MCF 10A (cell line): ENCODE data around the gene FNTB. TPM values are rescaled to one million over a fixed set of nuclear protein-coding genes. Genes with fewer than 3 reads are reported as not detected.

Experiments
- Bru-seq: library from RNA; stranded (reverse); fragments of 400-500 nt; gene quantifications from one replicate; lab custom pipeline; 2021; lab: Mats Ljungman, UMichigan
- BruChase-seq, 2 experiments: library from RNA; stranded (reverse); fragments of 400-500 nt; gene quantifications; one replicate each; lab custom pipeline; 2021; lab: Mats Ljungman, UMichigan
- BruUV-seq: library from RNA; stranded (reverse); fragments of 400-500 nt; replicated peaks from 2 replicates; lab custom pipeline; 2021; lab: Mats Ljungman, UMichigan
- CTCF ChIA-PET: fragments of 300-600 bp; sonication (Branson Sonifier 250); formaldehyde crosslinking; extraction: SDS; loops from one replicate; lab custom pipeline; 2021; ENCODE audit warnings: antibody characterized with exemption, inconsistent platforms; lab: Yijun Ruan, JAX
- POLR2A ChIA-PET: fragments of 300-600, 350-650 bp; sonication (Branson Sonifier 250); formaldehyde crosslinking; extraction: SDS; loops from one replicate; lab custom pipeline; 2020; ENCODE audit warnings: antibody characterized with exemption, inconsistent platforms; lab: Yijun Ruan, JAX
- DNase-seq: peaks from one replicate; pipeline ENCODE4 v3.0.0-alpha.2; 2018; ENCODE audit not compliant: unreplicated experiment
- H3K27ac Mint-ChIP-seq: one replicate; pipeline ENCODE4 v1.8.0; 2022; ENCODE audit warnings: mild to moderate bottlenecking, low read depth, mixed read lengths; ENCODE audit not compliant: unreplicated experiment
- H3K27me3 Mint-ChIP-seq: one replicate; pipeline ENCODE4 v1.8.0; 2022; ENCODE audit warnings: mixed read lengths; ENCODE audit not compliant: insufficient read depth, unreplicated experiment
- H3K36me3 Mint-ChIP-seq: one replicate; pipeline ENCODE4 v1.8.0; 2022; ENCODE audit warnings: mild to moderate bottlenecking, moderate library complexity, mixed read lengths; ENCODE audit not compliant: insufficient read depth, unreplicated experiment
- H3K4me1 Mint-ChIP-seq: one replicate; pipeline ENCODE4 v1.8.0; 2022; ENCODE audit warnings: mixed read lengths; ENCODE audit not compliant: insufficient read depth, unreplicated experiment
- H3K4me3 Mint-ChIP-seq: one replicate; pipeline ENCODE4 v1.8.0; 2022; ENCODE audit warnings: mild to moderate bottlenecking, moderate library complexity, mixed read lengths; ENCODE audit not compliant: unreplicated experiment
- H3K9me3 Mint-ChIP-seq: one replicate; pipeline ENCODE4 v1.8.0; 2022; ENCODE audit warnings: mixed read lengths; ENCODE audit not compliant: unreplicated experiment
- intact Hi-C: fragments of 100-400 bp; cut with micrococcal nuclease; formaldehyde crosslinking; loops from 2 replicates; pipeline ENCODE4 v1.14.1; 2022
- long read RNA-seq: library from polyadenylated mRNA; stranded (forward); transcript quantifications from one replicate; pipeline ENCODE4 v2.0.0, GENCODE V29; 2022
- total RNA-seq: library from RNA; stranded (reverse); gene quantifications from 2 replicates; pipeline ENCODE4 v1.2.3, GENCODE V29; 2022
- TF ChIP-seq, protein P1 (sequence below): fragments of 200-600 bp; IDR thresholded peaks from one replicate; pipeline ENCODE4 v1.8.0; 2022; ENCODE audit warnings: antibody characterized with exemption, mild to moderate bottlenecking; ENCODE audit not compliant: unreplicated experiment

FNTB gene, protein sequence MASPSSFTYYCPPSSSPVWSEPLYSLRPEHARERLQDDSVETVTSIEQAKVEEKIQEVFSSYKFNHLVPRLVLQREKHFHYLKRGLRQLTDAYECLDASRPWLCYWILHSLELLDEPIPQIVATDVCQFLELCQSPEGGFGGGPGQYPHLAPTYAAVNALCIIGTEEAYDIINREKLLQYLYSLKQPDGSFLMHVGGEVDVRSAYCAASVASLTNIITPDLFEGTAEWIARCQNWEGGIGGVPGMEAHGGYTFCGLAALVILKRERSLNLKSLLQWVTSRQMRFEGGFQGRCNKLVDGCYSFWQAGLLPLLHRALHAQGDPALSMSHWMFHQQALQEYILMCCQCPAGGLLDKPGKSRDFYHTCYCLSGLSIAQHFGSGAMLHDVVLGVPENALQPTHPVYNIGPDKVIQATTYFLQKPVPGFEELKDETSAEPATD
- total RNA-seq, result 12.2 and 13.1 TPM in 2 replicates
- percentile 51 among the genes with signal in this experiment for Bru-seq, nascent RNA
- BruChase-seq, experiment 1, labeled RNA remaining after a 6-hour chase, result percentile 86 among the genes with signal in this experiment
- BruChase-seq, experiment 2, labeled RNA remaining after a 2-hour chase, result percentile 69 among the genes with signal in this experiment
- long read RNA-seq, transcript FNTB-201 (12 exons, 2,834 nt), result major isoform, 16 of 21 reads
- long read RNA-seq, partial matches to known transcripts, result 0 of 21 reads
- long read RNA-seq, other reads (novel, unspliced or antisense), result 5 of 21 reads

DNA sequence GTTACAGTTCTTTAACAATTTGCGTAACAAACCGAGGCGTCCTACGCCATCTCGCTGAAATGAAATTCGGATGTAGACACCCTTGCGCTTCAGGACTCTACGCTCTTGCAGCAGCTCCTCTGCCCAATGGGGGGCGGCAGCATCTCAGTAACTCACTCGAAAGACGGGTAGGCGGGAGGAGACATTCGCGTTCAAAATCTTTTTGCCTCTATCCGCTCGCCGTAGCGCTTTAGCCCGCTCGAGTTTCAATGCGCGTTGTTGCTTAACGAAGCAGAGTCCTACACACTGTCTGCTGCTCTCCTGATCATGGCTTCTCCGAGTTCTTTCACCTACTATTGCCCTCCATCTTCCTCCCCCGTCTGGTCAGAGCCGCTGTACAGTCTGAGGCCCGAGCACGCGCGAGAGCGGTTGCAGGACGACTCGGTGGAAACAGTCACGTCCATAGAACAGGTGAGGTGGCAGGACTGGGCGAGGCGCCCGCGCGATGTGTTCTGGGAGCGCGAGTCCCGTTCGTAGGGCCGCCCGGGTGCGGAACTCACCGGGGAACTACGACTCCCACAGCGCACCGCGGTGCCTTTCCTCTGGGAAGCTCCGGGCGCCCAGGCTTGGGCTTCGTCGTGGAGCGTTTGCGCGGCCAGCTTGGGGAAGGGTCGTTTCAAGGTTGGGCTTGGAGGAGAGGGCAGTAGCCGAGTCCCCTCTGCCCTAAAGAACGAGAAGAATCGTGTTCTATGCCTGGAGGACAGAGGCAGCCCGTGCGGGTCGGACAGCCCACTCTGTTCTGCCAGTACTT is at the start of gene FNTB:
Gene FNTB (plus strand): TSS at position 248 of the 790 bp plus-strand sequence. CDS start 59 bp downstream, at position 307.
- ChIA-PET CTCF (interaction anchor here (0.5 to 2.2 kb wide), 23 partner anchors 9 to 1598 kb away, joined by 3 to 24 read pairs (median 3); no protein-coding TSS in a partner anchor), POLR2A (interaction anchor here (0.6 to 4.3 kb wide), 26 partner anchors 8 to 1291 kb away, joined by 3 to 55 read pairs (median 4); partner anchors contain the start of genes CHURC1 and MAX)
- H3K27me3 Mint-ChIP-seq, result peaks cover 12% of the 10 kb centered on the region
- H3K4me3 Mint-ChIP-seq, result peak within 1 kb of the TSS; percentile 79
- TF ChIP-seq, protein P1, sequence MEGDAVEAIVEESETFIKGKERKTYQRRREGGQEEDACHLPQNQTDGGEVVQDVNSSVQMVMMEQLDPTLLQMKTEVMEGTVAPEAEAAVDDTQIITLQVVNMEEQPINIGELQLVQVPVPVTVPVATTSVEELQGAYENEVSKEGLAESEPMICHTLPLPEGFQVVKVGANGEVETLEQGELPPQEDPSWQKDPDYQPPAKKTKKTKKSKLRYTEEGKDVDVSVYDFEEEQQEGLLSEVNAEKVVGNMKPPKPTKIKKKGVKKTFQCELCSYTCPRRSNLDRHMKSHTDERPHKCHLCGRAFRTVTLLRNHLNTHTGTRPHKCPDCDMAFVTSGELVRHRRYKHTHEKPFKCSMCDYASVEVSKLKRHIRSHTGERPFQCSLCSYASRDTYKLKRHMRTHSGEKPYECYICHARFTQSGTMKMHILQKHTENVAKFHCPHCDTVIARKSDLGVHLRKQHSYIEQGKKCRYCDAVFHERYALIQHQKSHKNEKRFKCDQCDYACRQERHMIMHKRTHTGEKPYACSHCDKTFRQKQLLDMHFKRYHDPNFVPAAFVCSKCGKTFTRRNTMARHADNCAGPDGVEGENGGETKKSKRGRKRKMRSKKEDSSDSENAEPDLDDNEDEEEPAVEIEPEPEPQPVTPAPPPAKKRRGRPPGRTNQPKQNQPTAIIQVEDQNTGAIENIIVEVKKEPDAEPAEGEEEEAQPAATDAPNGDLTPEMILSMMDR, result peak; percentile 45
- H3K4me1 Mint-ChIP-seq, result peaks cover 10% of the 10 kb centered on the region
- H3K9me3 Mint-ChIP-seq, result no peaks in the 10 kb centered on the region
- BruUV-seq, result TSS peak; percentile 48
- H3K36me3 Mint-ChIP-seq, result peaks cover 13% of the 10 kb centered on the region
- H3K27ac Mint-ChIP-seq, result peak within 1 kb of the TSS; percentile 76
- intact Hi-C loops, result loop anchor here (1.0 to 10.0 kb wide), 6 partner anchors 33 to 426 kb away; partner anchors contain the start of genes CHURC1 and FUT8
- peak; percentile 97 for DNase-seq

DNA sequence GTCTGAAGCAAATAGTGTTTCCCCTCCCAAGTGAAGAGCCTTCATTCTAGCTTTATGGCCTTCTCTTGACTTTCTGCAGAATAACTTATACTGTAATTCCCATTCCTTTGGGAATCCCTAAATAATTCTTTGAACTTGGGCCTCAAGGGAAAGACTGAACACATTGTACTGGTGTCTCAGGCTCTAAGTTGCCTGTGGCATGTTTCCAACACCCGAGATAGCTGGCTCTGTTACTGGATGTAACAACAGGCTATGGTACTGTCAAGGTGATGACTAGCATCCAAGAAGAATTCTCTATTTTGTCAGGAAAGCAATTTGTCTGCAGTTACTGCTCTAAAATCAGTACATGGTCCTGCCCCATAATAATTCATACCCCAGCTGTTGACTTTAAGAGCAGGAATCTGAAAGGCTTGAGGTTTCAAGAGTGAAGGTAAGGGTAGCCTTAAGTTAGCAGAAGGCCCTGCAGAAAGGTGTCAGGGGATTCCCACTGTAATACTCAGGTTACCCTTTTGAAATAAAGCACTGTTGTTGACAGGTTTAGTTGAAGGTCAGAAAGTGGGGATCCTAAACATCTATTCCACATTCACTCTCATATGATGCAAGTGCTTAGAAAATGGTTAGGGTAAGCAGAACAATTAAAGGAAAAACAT is 49.4 kb upstream of the FNTB start:
- intact Hi-C loops, result no loop called here
- no peak for DNase-seq
- H3K4me3 Mint-ChIP-seq, result no peak overlapping the region
- POLR2A ChIA-PET, result interaction anchor here (1.2 to 2.8 kb wide), 3 partner anchors 14 to 23 kb away, joined by 6 to 10 read pairs (median 6); partner anchors contain the start of gene CHURC1
- no TSS peak for BruUV-seq
- H3K27ac Mint-ChIP-seq, result no peak overlapping the region
- TF ChIP-seq, protein P1, result no peak
- H3K9me3 Mint-ChIP-seq, result no peaks in the 10 kb centered on the region
- H3K36me3 Mint-ChIP-seq, result peaks cover 46% of the 10 kb centered on the region
- H3K27me3 Mint-ChIP-seq, result no peaks in the 10 kb centered on the region
- CTCF ChIA-PET, result interaction anchor here (0.6 to 2.3 kb wide), 5 partner anchors 9 to 195 kb away, joined by 3 to 8 read pairs (median 4); partner anchors contain the start of gene FNTB
- H3K4me1 Mint-ChIP-seq, result no peaks in the 10 kb centered on the region

DNA sequence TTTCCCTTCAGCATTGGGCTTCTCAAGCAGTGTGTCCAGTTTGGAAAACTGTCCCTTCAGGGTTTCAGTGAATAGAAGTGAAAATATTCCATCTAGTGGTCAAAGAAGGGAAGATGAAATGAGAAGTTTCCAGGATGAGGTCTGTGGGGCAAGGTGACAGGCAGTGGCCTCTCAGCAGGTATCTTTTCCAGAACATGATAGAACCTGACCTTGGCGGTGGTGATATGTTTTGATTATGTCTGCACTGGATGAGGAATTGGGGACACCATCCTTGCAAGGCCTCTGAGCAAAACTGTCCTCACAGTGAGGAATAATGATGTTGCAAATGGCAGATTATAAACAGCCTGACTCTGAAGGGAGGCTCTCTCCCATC is 48.9 kb upstream of the FNTB start:
- ChIA-PET CTCF (interaction anchor here (1.2 kb wide), 1 partner anchor 10 kb away, joined by 3 read pairs; no protein-coding TSS in a partner anchor), POLR2A (interaction anchor here (1.2 to 2.8 kb wide), 2 partner anchors 14 to 23 kb away, joined by 6 to 10 read pairs; partner anchors contain the start of gene CHURC1)
- intact Hi-C loops, result no loop called here
- no peaks in the 10 kb centered on the region for H3K9me3 Mint-ChIP-seq
- peak; percentile 16 for DNase-seq
- H3K36me3 Mint-ChIP-seq, result peaks cover 51% of the 10 kb centered on the region
- no peaks in the 10 kb centered on the region for H3K4me1 Mint-ChIP-seq
- no TSS peak for BruUV-seq
- H3K27ac Mint-ChIP-seq, result no peak overlapping the region
- H3K4me3 Mint-ChIP-seq, result no peak overlapping the region
- TF ChIP-seq, protein P1, result peak; percentile 10
- no peaks in the 10 kb centered on the region for H3K27me3 Mint-ChIP-seq
